GM19397 (cell line): ENCODE results near the gene ACAA2.

Experiments used
- ATAC-seq: cut with Tn5 transposase; IDR thresholded peaks from one replicate; pipeline ENCODE4 v1.9.1; 2021; ENCODE audit warnings: mild to moderate bottlenecking, moderate library complexity; ENCODE audit not compliant: unreplicated experiment

ACAA2 gene

DNA sequence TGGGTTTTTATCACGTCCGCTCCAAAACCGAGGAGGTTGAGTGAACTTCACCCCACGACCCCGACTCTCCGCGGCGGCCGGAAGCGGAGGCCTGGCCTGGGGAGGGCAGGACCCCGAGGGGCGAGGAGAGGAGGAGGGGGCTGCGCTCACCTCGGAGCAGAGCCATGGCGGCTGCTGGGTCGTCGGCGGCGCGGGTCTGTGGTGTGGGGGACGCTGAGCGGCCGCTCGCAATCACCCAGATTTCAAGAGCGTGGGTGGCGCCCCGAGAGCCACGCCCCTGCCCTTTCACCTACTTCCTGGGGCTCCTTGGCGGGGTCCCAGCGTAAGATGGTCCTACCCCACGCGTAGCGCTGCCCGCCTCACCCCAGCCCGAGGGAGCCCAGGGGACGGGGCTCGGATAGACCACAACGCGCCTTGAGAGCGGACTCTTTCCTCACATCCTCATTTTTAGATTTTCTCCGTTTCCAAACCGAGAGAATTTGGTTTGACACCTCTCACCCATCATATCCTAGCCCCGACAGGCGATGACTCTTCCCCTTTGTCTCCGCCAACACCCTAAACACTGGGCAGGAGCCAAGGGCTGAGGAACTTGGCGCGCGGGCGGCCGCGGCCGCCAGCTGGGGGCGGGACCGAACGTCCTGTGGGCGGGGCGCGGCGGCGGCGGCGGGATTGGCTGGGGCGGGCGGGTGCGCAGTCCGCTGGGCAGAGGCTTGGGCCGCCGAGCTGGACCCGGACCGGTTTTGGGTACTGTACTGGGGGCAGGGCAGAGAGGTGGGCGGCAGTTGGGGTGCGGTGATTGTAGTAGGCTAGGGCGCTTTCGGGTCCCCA lies at the start of gene ACAA2:
Gene ACAA2, minus strand, starts transcription at position 215 of the 828 bp plus-strand sequence. Its CDS starts 49 bp downstream, at position 166.
- peak; percentile 91 for ATAC-seq

DNA sequence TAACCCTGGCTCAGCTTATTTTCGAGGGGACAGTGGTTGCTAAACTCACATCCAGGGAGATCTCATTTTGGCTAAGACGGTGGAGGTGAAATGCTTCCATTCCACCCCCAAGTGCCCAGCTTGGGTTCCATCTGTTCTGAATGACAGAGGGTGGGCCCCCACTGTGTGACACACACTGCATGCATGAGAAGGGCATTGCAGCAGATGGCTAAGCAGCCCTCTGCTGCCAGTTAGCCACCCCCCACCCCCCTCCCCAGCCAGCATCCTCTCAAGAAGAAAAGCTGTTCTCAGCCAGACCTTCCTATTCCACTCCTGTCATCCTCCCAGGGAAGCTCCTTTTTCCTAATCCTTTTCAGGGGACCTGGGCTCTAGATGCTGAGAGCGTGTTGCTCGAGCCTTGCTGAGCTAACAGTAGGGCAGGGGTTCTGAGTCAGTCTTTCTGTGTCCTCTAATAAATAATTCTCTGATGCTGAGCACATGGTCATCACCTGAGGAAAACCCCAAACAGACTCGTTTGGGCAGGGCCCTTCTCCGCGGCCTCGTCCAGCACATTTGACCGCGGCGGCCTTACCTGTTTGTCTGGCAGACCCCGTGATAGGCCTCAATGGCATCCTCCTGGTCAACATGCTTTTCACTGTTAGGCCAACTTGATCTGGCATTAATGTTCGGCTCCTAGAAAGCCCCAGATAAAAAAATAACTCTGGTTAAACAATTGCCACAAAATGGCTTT lies 49.5 kb upstream of the ACAA2 start:
- no peak for ATAC-seq

DNA sequence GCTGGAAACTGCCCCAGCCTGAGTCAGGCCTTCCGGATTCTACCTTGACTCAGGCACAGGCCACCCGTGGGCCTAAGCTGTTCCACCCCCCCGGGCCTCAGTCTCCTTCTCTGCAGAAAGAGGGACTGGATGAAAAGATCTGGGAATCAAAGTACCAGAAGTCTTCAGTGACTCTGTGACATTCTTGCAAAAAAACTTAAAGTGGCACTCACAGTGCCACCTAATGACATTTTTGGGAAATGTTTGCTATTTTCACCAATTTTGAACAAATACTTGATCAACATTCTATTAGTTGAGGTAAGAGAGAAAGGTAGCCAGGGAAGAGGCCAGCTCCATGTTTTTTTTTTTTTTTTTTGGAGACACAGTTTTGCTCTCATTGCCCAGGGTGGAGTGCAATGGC lies 48.3 kb upstream of the ACAA2 start:
- ATAC-seq = no peak

DNA sequence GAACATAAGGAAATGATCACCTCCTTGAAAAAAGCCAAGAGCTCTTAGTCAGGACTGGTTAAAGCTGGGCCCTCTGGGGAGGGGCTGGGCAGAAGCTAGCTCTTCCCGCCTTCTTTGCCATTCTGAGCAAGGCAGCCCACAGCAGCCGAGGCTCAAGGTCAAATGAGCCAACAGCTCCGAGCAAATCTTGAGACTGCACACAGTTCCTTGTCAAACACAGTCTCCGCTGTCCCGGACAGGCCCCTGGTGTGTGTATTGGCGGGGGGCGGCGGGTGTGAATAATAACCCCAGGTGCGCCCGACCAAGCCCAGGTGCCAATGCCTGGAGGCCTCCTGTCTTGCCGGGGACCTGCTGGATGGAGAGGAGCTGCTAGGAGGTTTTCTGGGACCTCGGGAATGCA lies 46.4 kb upstream of the ACAA2 start:
- no peak for ATAC-seq

DNA sequence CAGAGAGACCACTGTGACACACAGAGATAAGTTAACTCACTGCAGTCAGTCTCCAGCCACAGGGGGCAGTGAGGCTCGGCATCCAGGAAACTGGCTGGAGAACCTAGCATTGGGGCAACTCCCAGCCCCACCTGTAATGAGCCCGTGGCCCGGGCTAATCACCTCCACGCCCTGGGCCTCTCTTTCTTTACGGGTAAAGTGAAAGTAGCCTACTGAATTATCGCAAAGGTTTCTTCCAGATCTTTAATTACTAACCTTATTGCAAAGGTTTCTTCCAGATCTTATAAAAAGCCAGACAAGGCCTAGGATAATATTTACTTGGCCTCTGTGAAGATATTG lies 45.7 kb upstream of the ACAA2 start:
- no peak for ATAC-seq

- ATAC-seq = no peak
Measured at GRCh38 chr18:49858309-49859020, 45.1 kb upstream of the ACAA2 start.

- ATAC-seq = no peak
Measured at GRCh38 chr18:49857708-49858107, 44.4 kb upstream of the ACAA2 start.

- ATAC-seq = no peak
Measured at GRCh38 chr18:49856496-49856895, 43.2 kb upstream of the ACAA2 start.

DNA sequence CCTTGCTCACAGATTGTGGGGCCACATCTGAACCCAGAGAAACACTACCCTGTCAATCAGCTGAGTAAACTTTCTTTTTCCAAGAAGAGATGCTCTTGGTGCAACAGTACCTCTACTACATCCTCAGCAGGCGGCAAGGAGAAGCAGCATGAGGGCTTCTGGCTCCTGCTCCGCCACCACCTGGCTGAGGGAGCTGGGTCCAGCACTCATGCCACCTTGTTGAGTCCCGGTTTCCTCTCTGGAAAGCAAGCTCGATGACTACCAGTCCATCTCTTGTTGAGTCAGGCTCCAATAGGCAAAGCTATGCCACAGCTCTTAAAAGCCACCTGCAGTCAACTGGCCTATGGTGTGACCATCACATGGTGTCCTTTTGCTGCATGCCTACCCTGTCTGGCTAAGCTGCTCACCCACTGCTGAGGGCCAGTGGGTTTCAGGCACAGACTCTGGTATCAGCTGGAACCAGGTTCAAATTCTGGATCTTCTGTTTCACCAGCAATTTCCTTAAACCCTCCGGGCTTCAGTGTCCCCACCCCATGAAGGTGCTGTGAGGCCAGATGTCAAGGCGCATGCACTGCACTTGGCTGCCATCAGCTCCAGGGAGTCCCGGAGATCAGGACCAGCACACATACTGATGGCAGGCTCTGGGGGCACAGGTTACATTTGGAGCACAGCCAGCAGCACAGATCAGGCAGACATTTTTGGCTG lies 42.5 kb upstream of the ACAA2 start:
- ATAC-seq = no peak

- no peak for ATAC-seq
Measured at GRCh38 chr18:49854681-49855080, 41.3 kb upstream of the ACAA2 start.

DNA sequence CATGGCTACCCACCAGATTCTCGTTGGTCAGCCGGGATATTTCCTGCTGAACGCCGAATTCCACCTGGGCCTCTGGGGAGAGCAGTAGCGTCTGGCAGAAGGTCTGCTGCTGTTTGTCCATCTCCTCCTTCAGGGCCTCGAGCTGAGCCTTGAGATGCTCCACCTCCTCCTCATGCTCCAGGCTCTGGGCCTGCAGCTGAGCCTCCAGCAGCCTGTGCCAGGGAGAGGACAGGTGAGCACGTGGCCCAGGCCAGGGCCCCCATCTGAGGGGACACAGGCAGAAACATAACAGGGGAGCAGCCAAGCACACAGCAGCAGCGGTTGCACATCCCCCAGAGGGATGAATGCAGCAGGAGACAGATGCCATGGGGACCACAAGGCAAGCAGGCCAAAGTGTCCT lies 40.1 kb upstream of the ACAA2 start:
- ATAC-seq = no peak

DNA sequence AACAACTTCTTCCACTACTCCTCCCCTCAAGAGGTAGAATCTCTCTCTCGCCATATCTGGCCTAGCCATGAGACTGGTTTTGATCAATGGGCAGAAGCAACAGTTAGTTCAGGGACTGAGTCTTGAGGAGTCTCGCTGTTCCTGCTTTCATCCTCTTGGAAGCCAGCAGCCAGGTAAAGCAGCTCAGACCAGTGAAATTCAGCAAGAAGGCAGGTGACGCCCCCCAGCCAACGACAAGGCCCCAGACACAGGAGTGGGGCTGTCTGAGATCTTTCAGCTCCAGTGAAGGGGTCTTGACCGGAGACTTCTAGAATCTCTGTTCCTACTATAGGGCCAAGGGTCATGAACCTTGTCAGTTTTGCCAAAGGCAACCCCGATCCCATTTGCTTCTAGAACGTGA lies 39.7 kb upstream of the ACAA2 start:
- ATAC-seq = no peak

GRCh38 chr18:49851624-49852023 lies 38.3 kb upstream of the ACAA2 start:
- no peak for ATAC-seq

- ATAC-seq = no peak
Measured at GRCh38 chr18:49850636-49851035, 37.3 kb upstream of the ACAA2 start.

DNA sequence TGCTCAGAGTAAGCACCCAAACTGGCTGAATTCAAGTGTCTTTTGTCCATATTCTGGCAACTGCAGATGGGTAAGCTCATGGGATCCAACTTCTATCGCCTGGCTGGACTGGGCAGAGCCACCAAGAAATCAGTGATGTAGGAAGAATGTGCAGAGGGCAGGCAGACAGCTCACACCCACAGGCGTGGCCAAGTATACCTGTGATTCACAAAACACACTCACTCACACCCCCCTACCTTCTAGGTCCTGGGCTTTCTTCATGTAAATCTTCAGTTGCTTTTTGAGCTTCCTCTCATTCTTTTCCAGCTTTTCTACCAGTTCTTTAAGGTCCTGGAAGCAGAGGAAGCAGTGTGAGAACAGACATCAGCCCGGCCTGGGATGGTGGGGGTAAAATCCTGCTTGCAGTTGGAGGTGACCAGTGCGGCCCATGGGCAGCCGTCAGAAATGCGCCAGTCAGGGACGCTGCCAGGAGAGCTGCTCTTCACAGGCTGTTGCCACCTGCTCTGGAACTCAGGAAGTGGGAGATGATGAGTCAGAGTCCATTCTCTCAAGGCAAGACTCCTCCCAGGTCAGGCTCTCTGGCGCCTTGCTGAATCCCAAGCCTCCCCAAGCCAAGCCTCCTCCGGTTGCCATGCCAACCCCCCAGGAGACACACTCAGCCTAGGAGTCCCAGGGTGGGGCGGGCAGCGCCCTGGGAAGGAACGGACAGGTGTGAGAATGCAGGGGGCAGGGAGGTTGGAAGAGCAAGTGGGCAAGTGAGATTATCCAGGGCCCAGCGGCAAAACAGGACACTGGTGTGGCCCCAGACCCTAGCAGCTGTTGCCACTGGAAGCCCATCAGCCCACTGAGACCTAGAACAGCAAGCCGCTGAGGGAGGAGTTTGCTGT lies 36.2 kb upstream of the ACAA2 start:
- ATAC-seq = no peak

DNA sequence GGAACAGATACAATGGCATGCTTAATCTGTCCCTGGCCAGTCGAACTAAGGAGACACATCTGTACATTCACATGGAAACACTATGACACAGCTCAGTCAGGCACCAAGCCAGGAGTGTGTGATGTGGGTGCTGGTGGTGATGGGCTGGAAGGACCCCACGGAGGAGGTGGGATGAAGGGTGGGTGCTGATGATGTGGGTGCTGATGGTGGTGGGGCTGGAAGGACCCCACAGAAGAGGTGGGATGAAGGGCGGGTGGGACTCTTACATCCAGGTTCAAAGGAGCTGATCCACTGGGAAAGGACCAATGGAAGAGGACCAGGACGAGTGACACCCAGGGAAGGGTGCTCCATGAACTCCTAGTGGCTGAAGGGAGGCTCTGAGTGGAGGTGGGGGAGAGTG lies 34.8 kb upstream of the ACAA2 start:
- no peak for ATAC-seq

GRCh38 chr18:49847524-49847923 lies 34.2 kb upstream of the ACAA2 start:
- ATAC-seq = no peak

- no peak for ATAC-seq
Measured at GRCh38 chr18:49846718-49847470, 33.6 kb upstream of the ACAA2 start.

- no peak for ATAC-seq
Measured at GRCh38 chr18:49846361-49846662, 33.0 kb upstream of the ACAA2 start.
